ENCODE data around the gene ANXA8.

- no peak for TF ChIP-seq CTCF (IDR thresholded peaks at IDR 0.05; ENCODE audit: poor library complexity, severe bottlenecking)
- no peak for TF ChIP-seq POLR2AphosphoS5 (IDR thresholded peaks at IDR 0.05)
- TF ChIP-seq EZH2 (IDR thresholded peaks at IDR 0.05; ENCODE audit: borderline replicate concordance, insufficient read depth, low read length, poor library complexity, severe bottlenecking) = no peak
- TF ChIP-seq MXI1 (conservative IDR thresholded peaks at IDR 0.05; ENCODE audit: poor library complexity, severe bottlenecking) = no peak
- TF ChIP-seq TAF1 (IDR thresholded peaks at IDR 0.05; ENCODE audit: low read depth) = no peak
- no peak for TF ChIP-seq EP300 (conservative IDR thresholded peaks at IDR 0.05; ENCODE audit: poor library complexity, severe bottlenecking)
- TF ChIP-seq RAD21 (conservative IDR thresholded peaks at IDR 0.05) = no peak
- TF ChIP-seq REST (IDR thresholded peaks at IDR 0.05; ENCODE audit: borderline replicate concordance) = no peak
- no peak for TF ChIP-seq SMC3 (conservative IDR thresholded peaks at IDR 0.05; ENCODE audit: poor library complexity)
These were observed 32.5 kb downstream of the ANXA8 start for GRCh38 chr10:47451273-47451997.

Data from neural cell (in vitro differentiated cells).